Kidney (tissue), 14 donors: Measurements from ENCODE around the gene CLDN6. TPM values are rescaled to one million over a fixed set of nuclear protein-coding genes. Genes with fewer than 3 reads are reported as not detected.

Experiments
- DNase-seq, 5 donors: peaks; one replicate each; pipeline ENCODE4 v3.0.0-alpha.2; 2013 to 2020
- FAIRE-seq: peaks from 2 replicates; lab custom pipeline; 2012; peaks lifted over from hg19 to GRCh38; lab: Jason Lieb, UNC
- H3K27ac ChIP-seq, 2 donors: one replicate each; pipeline ENCODE4 v1.7.0; 2013; ENCODE audit warnings: low read depth in 2 of 2, low read length in 2 of 2, inconsistent platforms in 1 of 2
- H3K27me3 ChIP-seq: one replicate; pipeline ENCODE4 v1.7.1; 2013; ENCODE audit warnings: low read length, inconsistent platforms; ENCODE audit not compliant: control insufficient read depth, insufficient read depth
- H3K36me3 ChIP-seq, 3 donors: one replicate each; pipeline versions ENCODE4 v1.7.0 to v1.7.1; 2013; ENCODE audit warnings: low read length in 3 of 3, control low read depth in 1 of 3, inconsistent platforms in 1 of 3; ENCODE audit not compliant: insufficient read depth in 3 of 3, control insufficient read depth in 2 of 3
- H3K4me1 ChIP-seq, 3 donors: one replicate each; pipeline versions ENCODE4 v1.7.0 to v1.7.1; 2013; ENCODE audit warnings: low read length in 3 of 3, inconsistent platforms in 1 of 3, low read depth in 1 of 3; ENCODE audit not compliant: control insufficient read depth in 2 of 3, insufficient read depth in 2 of 3
- H3K4me3 ChIP-seq, 3 donors: one replicate each; pipeline versions ENCODE4 v1.7.0 to v1.8.1; 2013; ENCODE audit warnings: low read length in 3 of 3, control low read depth in 1 of 3, inconsistent platforms in 1 of 3
- H3K9ac ChIP-seq, 3 donors: one replicate each; pipeline versions ENCODE4 v1.7.0 to v1.7.1; 2013; ENCODE audit warnings: low read length in 3 of 3, control low read depth in 1 of 3, inconsistent platforms in 1 of 3
- H3K9me3 ChIP-seq, 3 donors: one replicate each; pipeline versions ENCODE4 v1.7.0 to v1.7.1; 2013; ENCODE audit warnings: low read length in 3 of 3, control low read depth in 1 of 3, inconsistent platforms in 1 of 3; ENCODE audit not compliant: control insufficient read depth in 2 of 3, insufficient read depth in 1 of 3
- intact Hi-C: fragments of 100-400 bp; cut with DNase I; formaldehyde crosslinking; loops from one replicate; pipeline ENCODE4 v1.11.1; 2022
- polyA plus RNA-seq: library from polyadenylated mRNA; stranded (reverse); fragments of 350-450 nt; fragmentation: Illumina TruSeq; extraction: RNeasy Lipid Tissue Mini Kit (QIAGEN cat#74804); gene quantifications from one replicate; pipeline ENCODE4 v1.2.3, GENCODE V29; 2014; ENCODE audit warnings: low read depth, low replicate concordance; ENCODE audit not compliant: insufficient read depth
- total RNA-seq: library from RNA; stranded (reverse); fragmentation: NEBNext Ultra II Directional; extraction: Animal tissue kit (Norgen Biotek cat#: 25700); gene quantifications from one replicate; pipeline ENCODE4 v1.2.1, GENCODE V29; 2021
- TF ChIP-seq, protein P1 (sequence below): IDR thresholded peaks from 3 replicates; pipeline ENCODE4 v1.5.1; 2012; ENCODE audit warnings: mild to moderate bottlenecking, moderate library complexity, borderline replicate concordance; ENCODE audit not compliant: insufficient read depth; ENCODE audit errors: extremely low read depth
- donor health status: control.
- donor health status: control.
- donor health status: control.
- donor health status: control.
- donor health status: control.
- donor health status: DM: yes; HTN: yes; CAD: no.
- donor health status: Normal renal cell carcinoma (clear cell type).

CLDN6 gene
- total and polyA plus RNA-seq, 2 donors from 2014 or later = 0.47 TPM; not detected in 1

- H3K9ac ChIP-seq = no peak overlapping the region
- DNase-seq (no peak), FAIRE-seq (no peak)
- no peaks in the 10 kb centered on the region for H3K9me3 ChIP-seq
- TF ChIP-seq, protein P1, sequence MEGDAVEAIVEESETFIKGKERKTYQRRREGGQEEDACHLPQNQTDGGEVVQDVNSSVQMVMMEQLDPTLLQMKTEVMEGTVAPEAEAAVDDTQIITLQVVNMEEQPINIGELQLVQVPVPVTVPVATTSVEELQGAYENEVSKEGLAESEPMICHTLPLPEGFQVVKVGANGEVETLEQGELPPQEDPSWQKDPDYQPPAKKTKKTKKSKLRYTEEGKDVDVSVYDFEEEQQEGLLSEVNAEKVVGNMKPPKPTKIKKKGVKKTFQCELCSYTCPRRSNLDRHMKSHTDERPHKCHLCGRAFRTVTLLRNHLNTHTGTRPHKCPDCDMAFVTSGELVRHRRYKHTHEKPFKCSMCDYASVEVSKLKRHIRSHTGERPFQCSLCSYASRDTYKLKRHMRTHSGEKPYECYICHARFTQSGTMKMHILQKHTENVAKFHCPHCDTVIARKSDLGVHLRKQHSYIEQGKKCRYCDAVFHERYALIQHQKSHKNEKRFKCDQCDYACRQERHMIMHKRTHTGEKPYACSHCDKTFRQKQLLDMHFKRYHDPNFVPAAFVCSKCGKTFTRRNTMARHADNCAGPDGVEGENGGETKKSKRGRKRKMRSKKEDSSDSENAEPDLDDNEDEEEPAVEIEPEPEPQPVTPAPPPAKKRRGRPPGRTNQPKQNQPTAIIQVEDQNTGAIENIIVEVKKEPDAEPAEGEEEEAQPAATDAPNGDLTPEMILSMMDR = no peak
- H3K27ac ChIP-seq = no peak overlapping the region
- intact Hi-C loops = no loop called here
- no peaks in the 10 kb centered on the region for H3K36me3 ChIP-seq
- no peak overlapping the region for H3K4me3 ChIP-seq
- no peaks in the 10 kb centered on the region for H3K27me3 ChIP-seq
- no peaks in the 10 kb centered on the region for H3K4me1 ChIP-seq
Measured at GRCh38 chr16:2996298-2996697, 21.7 kb downstream of the CLDN6 start.

DNA sequence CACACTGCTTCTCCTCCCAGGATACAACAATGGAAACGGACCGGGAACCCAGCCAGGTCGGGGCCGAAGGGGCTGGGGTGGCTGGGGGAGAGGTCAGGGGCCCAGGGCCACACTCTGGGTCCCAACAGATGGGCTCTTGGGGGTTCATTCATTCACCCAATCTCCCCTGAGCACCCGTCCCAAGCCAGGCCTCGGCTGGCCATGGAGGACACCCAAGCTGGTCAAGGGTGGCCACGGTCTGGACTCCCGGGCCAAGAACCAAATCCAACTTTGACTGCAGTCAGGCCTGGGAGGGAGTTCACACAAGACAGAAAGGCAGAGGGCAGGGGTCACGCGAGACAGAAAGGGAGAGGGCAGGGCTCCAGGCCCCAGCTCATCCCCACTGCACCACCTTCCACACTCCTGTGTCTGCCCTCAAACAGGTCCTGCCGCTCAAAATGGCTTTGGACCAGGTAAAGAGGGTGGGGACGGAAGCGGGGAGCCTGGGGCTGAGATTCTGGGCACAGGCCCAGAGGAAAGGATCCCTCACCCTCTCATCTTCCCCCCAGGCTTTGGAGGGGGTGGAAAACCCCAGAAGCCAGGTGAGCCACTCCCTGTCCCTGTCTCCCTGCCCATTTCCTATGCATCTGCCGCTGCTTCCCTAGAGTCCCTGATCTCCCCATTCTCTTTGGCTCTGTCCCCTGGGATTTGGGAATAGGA, 25.5 kb downstream of the CLDN6 start:
- TF ChIP-seq, protein P1 = no peak
- FAIRE-seq (no peak), DNase-seq (no peak)
- H3K9me3 ChIP-seq = no peaks in the 10 kb centered on the region
- no peaks in the 10 kb centered on the region for H3K36me3 ChIP-seq
- intact Hi-C loops = no loop called here
- no peak overlapping the region for H3K4me3 ChIP-seq
- H3K9ac ChIP-seq = no peak overlapping the region
- no peaks in the 10 kb centered on the region for H3K4me1 ChIP-seq
- H3K27me3 ChIP-seq = no peaks in the 10 kb centered on the region
- H3K27ac ChIP-seq = no peak overlapping the region

GRCh38 chr16:2991566-2992261, 26.3 kb downstream of the CLDN6 start:
- FAIRE-seq = no peak

More at GRCh38 chr16:2991566-2992261, 26.3 kb downstream of the CLDN6 start:
- intact Hi-C loops = no loop called here
- DNase-seq = no peak
- TF ChIP-seq, protein P1 = no peak
- H3K9me3 ChIP-seq = no peaks in the 10 kb centered on the region
- H3K27me3 ChIP-seq = no peaks in the 10 kb centered on the region
- H3K27ac ChIP-seq = no peak overlapping the region
- no peak overlapping the region for H3K4me3 ChIP-seq
- H3K9ac ChIP-seq = no peak overlapping the region
- no peaks in the 10 kb centered on the region for H3K36me3 ChIP-seq
- no peaks in the 10 kb centered on the region for H3K4me1 ChIP-seq
